ENCODE measurements around the gene PVALEF. TPM values are rescaled to one million over a fixed set of nuclear protein-coding genes. Genes with fewer than 3 reads are reported as not detected.

The PVALEF gene
- total and polyA plus RNA-seq, 4 donors = not detected

DNA sequence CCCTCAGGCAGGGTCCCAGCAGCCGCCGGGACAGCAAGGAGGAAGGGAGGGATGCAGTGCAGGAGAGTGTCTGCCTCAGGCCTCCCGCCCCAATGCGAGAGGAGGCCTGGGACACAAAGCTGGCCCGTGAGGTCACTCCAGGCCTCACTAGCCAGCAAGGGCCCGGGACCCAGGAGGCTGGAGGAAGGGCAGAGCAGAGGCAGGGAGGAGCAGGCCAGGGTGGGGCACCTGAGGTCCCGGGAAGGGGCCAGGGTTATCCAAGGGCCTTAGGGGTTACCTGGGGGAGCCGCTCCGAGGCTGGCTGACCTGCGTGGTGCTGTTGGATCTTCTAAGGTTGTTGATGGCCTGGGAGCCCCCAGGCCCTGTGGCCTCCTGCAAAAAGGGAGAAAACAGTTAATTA lies 43.3 kb downstream of the PVALEF start:
- no peak overlapping the region for H3K27ac ChIP-seq (ENCODE audit: low read depth in 1 of 2, low read length in 2 of 2)
- intact Hi-C loops (cut with DNase I) = no loop called here
- no peaks in the 10 kb centered on the region for H3K4me1 ChIP-seq (ENCODE audit: control insufficient read depth in 1 of 2, insufficient read depth in 2 of 2, low read length in 2 of 2)
- DNase-seq (no peak), ATAC-seq (ENCODE audit: low FRiP score) (no peak)
- H3K4me3 ChIP-seq (ENCODE audit: low read length in 2 of 2) = no peak overlapping the region
- WGBS, 2 donors = 96 to 97% methylated on average over 10 of the region's 10 CpGs
- H3K9me3 ChIP-seq (ENCODE audit: control insufficient read depth, low read length) = no peaks in the 10 kb centered on the region
- no peaks in the 10 kb centered on the region for H3K27me3 ChIP-seq (ENCODE audit: control insufficient read depth in 1 of 2, insufficient read depth in 2 of 2, low read length in 1 of 2)
- H3K36me3 ChIP-seq (ENCODE audit: control insufficient read depth in 1 of 2, insufficient read depth in 2 of 2, low read length in 1 of 2) = no peaks in the 10 kb centered on the region

DNA sequence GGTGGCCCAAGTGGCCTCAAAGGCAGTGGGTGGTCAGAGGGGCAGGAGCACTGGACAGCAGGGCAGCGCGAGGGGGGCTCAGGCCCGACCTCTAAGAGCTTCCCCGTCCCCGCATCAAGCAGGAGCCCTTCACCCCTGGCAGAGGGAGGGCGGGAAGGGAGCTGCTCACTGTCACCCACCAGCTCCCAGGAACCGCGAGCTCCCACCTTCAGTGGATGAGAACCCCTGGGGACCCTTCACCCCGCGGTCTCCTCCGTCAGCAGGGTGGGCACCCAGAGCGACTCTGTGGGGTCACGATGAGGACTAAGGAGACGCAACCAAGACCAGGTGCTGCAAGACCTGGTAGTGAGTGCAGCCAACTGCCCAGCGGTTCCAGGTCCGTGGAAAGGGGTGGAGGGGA lies 43.8 kb downstream of the PVALEF start:
- no peak for DNase-seq
- no peak for ATAC-seq (ENCODE audit: low FRiP score)
- H3K27ac ChIP-seq (ENCODE audit: low read depth in 1 of 2, low read length in 2 of 2) = no peak overlapping the region
- no peaks in the 10 kb centered on the region for H3K9me3 ChIP-seq (ENCODE audit: control insufficient read depth, low read length)
- H3K27me3 ChIP-seq (ENCODE audit: control insufficient read depth in 1 of 2, insufficient read depth in 2 of 2, low read length in 1 of 2) = no peaks in the 10 kb centered on the region
- 97 to 99% methylated on average over 16 of the region's 16 CpGs for WGBS, 2 donors
- H3K36me3 ChIP-seq (ENCODE audit: control insufficient read depth in 1 of 2, insufficient read depth in 2 of 2, low read length in 1 of 2) = no peaks in the 10 kb centered on the region
- intact Hi-C loops (cut with DNase I) = no loop called here
- H3K4me3 ChIP-seq (ENCODE audit: low read length in 2 of 2) = no peak overlapping the region
- H3K4me1 ChIP-seq (ENCODE audit: control insufficient read depth in 1 of 2, insufficient read depth in 2 of 2, low read length in 2 of 2) = no peaks in the 10 kb centered on the region

DNA sequence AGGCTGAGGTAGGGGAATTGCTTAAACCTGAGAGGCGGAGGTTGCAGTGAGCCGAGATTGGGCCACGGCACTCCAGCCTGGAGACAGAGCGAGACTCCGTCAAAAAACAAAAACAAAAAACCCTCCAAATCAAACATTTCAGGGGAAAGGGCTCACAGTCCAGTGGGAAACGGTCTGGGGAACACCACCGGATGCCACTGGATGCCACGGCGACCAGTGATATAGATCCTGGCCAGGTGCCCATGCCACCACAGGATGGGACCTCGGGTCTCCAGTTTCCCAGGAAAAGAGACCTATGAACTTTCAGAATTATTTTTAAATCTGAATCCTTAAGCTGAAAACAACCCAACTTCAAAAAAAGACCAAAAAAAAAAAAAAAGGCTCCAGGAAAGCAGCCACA lies 45.2 kb downstream of the PVALEF start:
- H3K27ac ChIP-seq (ENCODE audit: low read depth in 1 of 2, low read length in 2 of 2) = no peak overlapping the region
- H3K9me3 ChIP-seq (ENCODE audit: control insufficient read depth, low read length) = no peaks in the 10 kb centered on the region
- DNase-seq (no peak), ATAC-seq (ENCODE audit: low FRiP score) (no peak)
- WGBS, 2 donors = 3 to 5% methylated on average over 10 of the region's 10 CpGs
- H3K4me1 ChIP-seq (ENCODE audit: control insufficient read depth in 1 of 2, insufficient read depth in 2 of 2, low read length in 2 of 2) = no peaks in the 10 kb centered on the region
- intact Hi-C loops (cut with DNase I) = no loop called here
- no peaks in the 10 kb centered on the region for H3K27me3 ChIP-seq (ENCODE audit: control insufficient read depth in 1 of 2, insufficient read depth in 2 of 2, low read length in 1 of 2)
- no peaks in the 10 kb centered on the region for H3K36me3 ChIP-seq (ENCODE audit: control insufficient read depth in 1 of 2, insufficient read depth in 2 of 2, low read length in 1 of 2)
- no peak overlapping the region for H3K4me3 ChIP-seq (ENCODE audit: low read length in 2 of 2)

DNA sequence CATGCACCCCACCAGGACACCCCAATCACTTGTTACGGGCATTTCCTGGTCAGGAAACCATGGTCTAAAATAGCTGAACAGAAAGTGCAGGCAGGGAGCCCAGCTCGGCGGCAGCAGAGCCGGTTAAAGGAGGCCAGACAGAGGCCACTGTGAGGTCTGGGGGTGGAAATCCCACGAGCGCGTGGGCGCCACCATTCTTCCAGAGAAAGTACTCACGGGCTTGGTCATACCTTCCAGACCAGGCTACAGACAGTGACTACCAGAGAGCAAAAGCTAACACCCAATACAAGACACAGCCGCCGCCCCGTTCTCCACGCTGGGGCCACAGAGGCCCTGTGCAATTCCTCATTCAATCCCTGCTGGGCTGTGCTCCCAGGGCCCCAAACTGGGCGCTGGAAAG lies 45.6 kb downstream of the PVALEF start:
- Histone ChIP-seq H3K27me3 (ENCODE audit: control insufficient read depth in 1 of 2, insufficient read depth in 2 of 2, low read length in 1 of 2) (no peaks in the 10 kb centered on the region), H3K4me3 (ENCODE audit: low read length in 2 of 2) (no peak overlapping the region), H3K27ac (ENCODE audit: low read depth in 1 of 2, low read length in 2 of 2) (peak overlapping the region in 1 of 2 donors; percentile 23), H3K9me3 (ENCODE audit: control insufficient read depth, low read length) (no peaks in the 10 kb centered on the region), H3K4me1 (ENCODE audit: control insufficient read depth in 1 of 2, insufficient read depth in 2 of 2, low read length in 2 of 2) (no peaks in the 10 kb centered on the region), H3K36me3 (ENCODE audit: control insufficient read depth in 1 of 2, insufficient read depth in 2 of 2, low read length in 1 of 2) (no peaks in the 10 kb centered on the region)
- DNase-seq (no peak), ATAC-seq (ENCODE audit: low FRiP score) (no peak)
- 30 to 31% methylated on average over 14 of the region's 14 CpGs for WGBS, 2 donors
- intact Hi-C loops (cut with DNase I) = no loop called here

DNA sequence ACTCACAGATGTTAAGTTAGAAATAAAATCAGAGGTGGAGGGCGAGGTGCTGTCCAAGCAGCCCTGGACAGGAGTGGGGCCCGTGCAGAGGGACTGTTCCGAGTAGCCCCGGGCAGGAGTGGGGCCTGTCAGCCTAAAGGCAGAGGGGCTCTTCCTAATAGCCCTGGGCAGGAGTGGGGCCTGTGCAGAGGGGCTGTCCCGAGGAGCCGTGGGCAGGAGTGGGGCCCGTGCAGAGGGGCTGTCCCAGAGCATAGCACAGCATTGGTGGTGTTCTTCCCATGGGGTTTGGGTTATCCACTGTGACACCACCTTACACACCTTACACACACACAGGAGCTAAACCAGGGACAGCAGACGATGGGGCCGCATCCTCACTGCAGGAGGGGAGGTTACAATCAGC lies 47.1 kb downstream of the PVALEF start:
- WGBS, 2 donors = 95 to 96% methylated on average over 9 of the region's 9 CpGs

DNA sequence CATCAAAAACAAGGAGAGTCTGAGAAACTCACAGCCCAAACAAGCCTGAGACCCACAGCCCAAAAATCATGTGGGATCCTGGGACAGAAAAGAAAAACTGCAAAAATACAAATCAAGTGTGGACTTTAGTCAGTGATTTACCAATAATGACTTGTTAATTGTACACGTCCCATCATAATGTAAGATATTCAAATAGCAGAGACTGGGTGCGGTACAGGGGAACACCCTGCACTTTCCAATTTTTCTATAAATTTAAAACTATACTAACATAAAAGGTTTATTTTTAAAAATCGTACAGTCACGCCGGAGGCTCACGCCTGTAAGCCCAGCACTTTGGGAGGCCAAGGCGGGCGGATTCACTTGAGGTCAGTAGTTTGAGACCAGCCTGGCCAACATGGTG lies 48.7 kb downstream of the PVALEF start:
- no peak for ATAC-seq (ENCODE audit: low FRiP score)
- intact Hi-C loops (cut with DNase I) = no loop called here
- no peak overlapping the region for H3K4me3 ChIP-seq (ENCODE audit: low read length in 2 of 2)
- no peaks in the 10 kb centered on the region for H3K27me3 ChIP-seq (ENCODE audit: control insufficient read depth in 1 of 2, insufficient read depth in 2 of 2, low read length in 1 of 2)
- no peaks in the 10 kb centered on the region for H3K36me3 ChIP-seq (ENCODE audit: control insufficient read depth in 1 of 2, insufficient read depth in 2 of 2, low read length in 1 of 2)
- H3K9me3 ChIP-seq (ENCODE audit: control insufficient read depth, low read length) = no peaks in the 10 kb centered on the region
- no peaks in the 10 kb centered on the region for H3K4me1 ChIP-seq (ENCODE audit: control insufficient read depth in 1 of 2, insufficient read depth in 2 of 2, low read length in 2 of 2)
- no peak for DNase-seq
- H3K27ac ChIP-seq (ENCODE audit: low read depth in 1 of 2, low read length in 2 of 2) = no peak overlapping the region
- WGBS, 2 donors = 95 to 98% methylated on average over 8 of the region's 8 CpGs

More for the DNA sequence above, 47.1 kb downstream of the PVALEF start:
- Histone ChIP-seq H3K4me1 (ENCODE audit: control insufficient read depth in 1 of 2, insufficient read depth in 2 of 2, low read length in 2 of 2) (no peaks in the 10 kb centered on the region), H3K4me3 (ENCODE audit: low read length in 2 of 2) (no peak overlapping the region), H3K9me3 (ENCODE audit: control insufficient read depth, low read length) (no peaks in the 10 kb centered on the region), H3K36me3 (ENCODE audit: control insufficient read depth in 1 of 2, insufficient read depth in 2 of 2, low read length in 1 of 2) (no peaks in the 10 kb centered on the region), H3K27me3 (ENCODE audit: control insufficient read depth in 1 of 2, insufficient read depth in 2 of 2, low read length in 1 of 2) (no peaks in the 10 kb centered on the region), H3K27ac (ENCODE audit: low read depth in 1 of 2, low read length in 2 of 2) (no peak overlapping the region)
- DNase-seq = no peak
- intact Hi-C loops (cut with DNase I) = no loop called here
- ATAC-seq (ENCODE audit: low FRiP score) = no peak

DNA sequence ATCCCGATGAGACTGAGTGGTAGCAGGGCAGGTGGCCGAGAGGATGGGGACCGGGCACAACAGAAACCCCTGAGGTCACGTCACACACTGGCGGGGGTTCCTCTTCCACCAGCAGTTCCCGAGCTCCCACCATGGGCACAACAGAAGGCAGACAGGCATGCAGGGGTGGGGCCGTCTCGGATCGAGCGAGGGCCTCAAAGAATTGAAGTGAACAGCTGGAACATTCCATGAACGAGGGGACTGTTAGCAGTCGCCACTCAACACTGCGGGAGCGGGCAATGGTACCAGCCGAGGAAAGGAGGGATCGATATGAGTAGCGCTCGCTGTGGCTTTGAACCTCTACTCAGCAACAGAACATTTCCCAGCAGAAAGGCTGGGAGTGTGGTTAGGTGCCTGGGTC lies 52.2 kb downstream of the PVALEF start:
- intact Hi-C loops (cut with DNase I) = no loop called here
- no peaks in the 10 kb centered on the region for H3K36me3 ChIP-seq (ENCODE audit: control insufficient read depth in 1 of 2, insufficient read depth in 2 of 2, low read length in 1 of 2)
- no peaks in the 10 kb centered on the region for H3K9me3 ChIP-seq (ENCODE audit: control insufficient read depth, low read length)
- H3K27ac ChIP-seq (ENCODE audit: low read depth in 1 of 2, low read length in 2 of 2) = no peak overlapping the region
- DNase-seq = no peak
- H3K4me1 ChIP-seq (ENCODE audit: control insufficient read depth in 1 of 2, insufficient read depth in 2 of 2, low read length in 2 of 2) = no peaks in the 10 kb centered on the region
- ATAC-seq (ENCODE audit: low FRiP score) = no peak
- no peak overlapping the region for H3K4me3 ChIP-seq (ENCODE audit: low read length in 2 of 2)
- H3K27me3 ChIP-seq (ENCODE audit: control insufficient read depth in 1 of 2, insufficient read depth in 2 of 2, low read length in 1 of 2) = no peaks in the 10 kb centered on the region
- WGBS, 2 donors = 92 to 94% methylated on average over 18 of the region's 18 CpGs

DNA sequence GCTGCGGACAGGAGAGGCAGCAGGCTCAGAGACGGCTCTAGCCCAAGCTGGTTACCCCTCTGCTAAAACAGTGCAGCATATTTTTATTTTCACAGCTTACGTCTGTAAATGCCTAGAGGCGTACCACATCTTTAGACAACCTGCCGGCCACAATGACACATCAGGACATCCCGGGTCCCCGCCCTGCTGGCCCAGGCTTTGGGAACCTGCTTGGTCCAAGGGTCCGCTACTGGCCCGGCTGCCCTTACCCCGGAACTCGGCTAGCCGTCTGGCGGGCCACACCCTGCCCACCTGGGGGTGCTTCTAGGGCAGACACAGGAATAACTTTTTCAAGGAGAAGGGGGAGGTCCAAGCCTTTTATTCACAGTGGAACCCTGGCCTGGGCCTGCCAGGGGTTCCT lies 53.2 kb downstream of the PVALEF start:
- Histone ChIP-seq H3K27ac (ENCODE audit: low read depth in 1 of 2, low read length in 2 of 2) (no peak overlapping the region), H3K4me1 (ENCODE audit: control insufficient read depth in 1 of 2, insufficient read depth in 2 of 2, low read length in 2 of 2) (no peaks in the 10 kb centered on the region), H3K9me3 (ENCODE audit: control insufficient read depth, low read length) (no peaks in the 10 kb centered on the region), H3K4me3 (ENCODE audit: low read length in 2 of 2) (no peak overlapping the region), H3K27me3 (ENCODE audit: control insufficient read depth in 1 of 2, insufficient read depth in 2 of 2, low read length in 1 of 2) (no peaks in the 10 kb centered on the region), H3K36me3 (ENCODE audit: control insufficient read depth in 1 of 2, insufficient read depth in 2 of 2, low read length in 1 of 2) (no peaks in the 10 kb centered on the region)
- DNase-seq = no peak
- 91 to 93% methylated on average over 13 of the region's 13 CpGs for WGBS, 2 donors
- intact Hi-C loops (cut with DNase I) = no loop called here
- ATAC-seq (ENCODE audit: low FRiP score) = no peak

DNA sequence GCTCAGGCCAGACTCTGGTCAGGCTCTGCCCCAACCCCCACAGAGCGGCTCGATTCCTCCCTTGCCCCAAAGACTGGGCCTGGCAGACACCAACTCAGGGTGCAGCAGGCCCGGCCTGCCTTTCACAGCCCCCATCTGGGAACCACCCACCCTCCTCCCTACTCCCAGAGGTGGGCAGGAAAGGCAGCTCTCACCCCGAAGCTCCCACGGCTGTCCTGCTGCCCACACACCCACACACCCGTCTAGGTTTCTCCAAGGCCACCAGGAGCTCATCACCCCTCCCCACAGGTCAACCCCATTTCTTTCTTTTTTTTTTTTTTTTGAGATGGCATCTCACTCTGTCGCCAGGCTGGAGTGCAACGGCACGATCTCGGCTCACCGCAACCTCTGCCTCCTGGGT lies 53.7 kb downstream of the PVALEF start:
- H3K4me1 ChIP-seq (ENCODE audit: control insufficient read depth in 1 of 2, insufficient read depth in 2 of 2, low read length in 2 of 2) = no peaks in the 10 kb centered on the region
- no peak overlapping the region for H3K27ac ChIP-seq (ENCODE audit: low read depth in 1 of 2, low read length in 2 of 2)
- H3K36me3 ChIP-seq (ENCODE audit: control insufficient read depth in 1 of 2, insufficient read depth in 2 of 2, low read length in 1 of 2) = no peaks in the 10 kb centered on the region
- DNase-seq (no peak), ATAC-seq (ENCODE audit: low FRiP score) (no peak)
- H3K27me3 ChIP-seq (ENCODE audit: control insufficient read depth in 1 of 2, insufficient read depth in 2 of 2, low read length in 1 of 2) = no peaks in the 10 kb centered on the region
- intact Hi-C loops (cut with DNase I) = no loop called here
- H3K4me3 ChIP-seq (ENCODE audit: low read length in 2 of 2) = no peak overlapping the region
- no peaks in the 10 kb centered on the region for H3K9me3 ChIP-seq (ENCODE audit: control insufficient read depth, low read length)
- 95 to 96% methylated on average over 11 of the region's 11 CpGs for WGBS, 2 donors

All from aorta (tissue), 5 donors.